A673 (cell line): ENCODE measurements around the gene MAGEB3. TPM values are rescaled to one million over a fixed set of nuclear protein-coding genes. Genes with fewer than 3 reads are reported as not detected.

Experiments used
- BruUV-seq: library from RNA; stranded (reverse); fragments of 400-500 nt; replicated peaks from 2 replicates; lab custom pipeline; 2021; lab: Mats Ljungman, UMichigan
- CTCF ChIA-PET: fragments of 300-600 bp; sonication (Branson Sonifier 250); formaldehyde crosslinking; loops from one replicate; lab custom pipeline; 2022; ENCODE audit warnings: antibody characterized with exemption; lab: Charles Lee
- POLR2A ChIA-PET: fragments of 300-600 bp; sonication (Branson Sonifier 250); formaldehyde crosslinking; loops from one replicate; lab custom pipeline; 2022; ENCODE audit warnings: antibody characterized with exemption; ENCODE audit not compliant: low non-redundant PET; lab: Charles Lee
- DNase-seq: peaks from one replicate; pipeline ENCODE4 v3.0.0-alpha.2; 2015; ENCODE audit warnings: low spot score
- H3K27ac ChIP-seq: fragments of 200-600 bp; sonication (generic); 2 replicates; pipeline ENCODE4 v1.5.1; 2016; ENCODE audit warnings: mixed run types, low read depth, mild to moderate bottlenecking, mixed read lengths, antibody characterized with exemption, low read length; ENCODE audit not compliant: poor library complexity, severe bottlenecking
- H3K27me3 ChIP-seq: fragments of 200-600 bp; sonication (generic); replicated peaks from 2 replicates; pipeline ENCODE4 v1.6.1; 2017; ENCODE audit warnings: mixed run types, low read depth, mild to moderate bottlenecking, mixed read lengths, antibody characterized with exemption, low read length; ENCODE audit not compliant: insufficient read depth, poor library complexity
- H3K36me3 ChIP-seq: fragments of 200-600 bp; sonication (generic); 2 replicates; pipeline ENCODE4 v1.6.1; 2016; ENCODE audit warnings: mixed run types, mild to moderate bottlenecking, mixed read lengths, antibody characterized with exemption, low read length; ENCODE audit not compliant: insufficient read depth, poor library complexity, severe bottlenecking
- H3K4me1 ChIP-seq: fragments of 200-600 bp; sonication (generic); 2 replicates; pipeline ENCODE4 v1.6.1; 2017; ENCODE audit warnings: mixed run types, mild to moderate bottlenecking, mixed read lengths, antibody characterized with exemption, low read length; ENCODE audit not compliant: insufficient read depth, poor library complexity, severe bottlenecking
- H3K4me3 ChIP-seq: fragments of 200-600 bp; sonication (generic); 2 replicates; pipeline ENCODE4 v1.5.1; 2016; ENCODE audit warnings: low read depth, mixed run types, mild to moderate bottlenecking, mixed read lengths, low read length; ENCODE audit not compliant: poor library complexity, severe bottlenecking
- H3K9me3 ChIP-seq: fragments of 200-600 bp; sonication (generic); 2 replicates; pipeline ENCODE4 v1.6.1; 2016; ENCODE audit warnings: mixed run types, low read depth, mild to moderate bottlenecking, mixed read lengths, antibody characterized with exemption, low read length; ENCODE audit not compliant: poor library complexity, severe bottlenecking
- EZH2 ChIP-seq: fragments of 200-600 bp; sonication (generic); IDR thresholded peaks from 2 replicates; pipeline ENCODE4 v1.6.1; 2017; ENCODE audit warnings: borderline replicate concordance, low read depth, mild to moderate bottlenecking, mixed read lengths, antibody characterized with exemption, low read length; ENCODE audit not compliant: poor library complexity, severe bottlenecking
- intact Hi-C: fragments of 100-400 bp; cut with micrococcal nuclease; formaldehyde crosslinking; loops from one replicate; pipeline ENCODE4 v1.10.0; 2022; ENCODE audit not compliant: unreplicated experiment
- total RNA-seq: library from RNA; stranded (reverse); gene quantifications from 2 replicates; pipeline ENCODE4 v1.2.3, GENCODE V29; 2021
- TF ChIP-seq, protein P1 (sequence below): fragments of 300-800, 200-600 bp; sonication (generic); conservative IDR thresholded peaks from 2 replicates; pipeline ENCODE4 v1.5.1; 2017; ENCODE audit warnings: low read depth, mild to moderate bottlenecking, antibody characterized with exemption, low read length, moderate library complexity, mixed read lengths

Gene MAGEB3
- total RNA-seq, 1 experiment from 2014 or later = not detected

DNA sequence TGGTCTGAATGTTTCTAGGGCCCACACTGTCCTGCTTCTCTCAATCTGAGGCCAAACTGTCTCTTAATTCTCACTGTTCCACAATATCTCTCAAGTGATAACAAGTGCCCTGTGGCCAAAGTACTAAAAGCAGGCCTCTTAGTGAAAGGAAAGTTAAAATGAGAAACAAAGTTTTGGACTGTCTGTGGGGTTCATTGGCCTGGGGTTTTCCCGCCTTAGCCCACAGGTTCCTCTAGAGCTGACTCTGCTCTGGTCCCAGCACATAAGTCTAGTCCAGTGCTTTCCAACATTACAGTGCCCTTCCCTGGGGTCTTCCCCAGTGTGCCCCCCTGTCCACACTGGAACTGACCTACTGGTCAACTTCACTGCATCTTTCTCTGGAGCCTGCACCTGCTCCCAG, 22.8 kb downstream of the MAGEB3 start:
- no peak overlapping the region for H3K27ac ChIP-seq
- no TSS peak for BruUV-seq

DNA sequence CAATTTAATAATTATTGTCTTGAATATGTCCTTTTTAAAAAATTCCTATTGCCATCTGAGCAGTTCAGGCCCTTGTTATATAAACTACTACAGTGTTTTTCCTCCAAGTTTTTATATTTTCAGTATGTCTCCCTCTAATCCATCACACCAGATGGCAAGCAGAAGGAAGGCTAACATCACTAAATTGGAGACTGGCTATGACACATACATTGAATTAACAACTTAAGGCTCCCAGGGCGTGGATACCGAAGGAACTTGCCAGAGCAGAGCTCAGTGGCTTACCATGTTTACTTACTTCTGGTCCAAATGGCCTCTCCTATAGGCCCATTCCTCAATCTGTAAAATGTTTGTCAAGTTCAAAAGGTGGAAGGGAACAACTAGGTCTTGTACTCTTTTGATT, 29.5 kb downstream of the MAGEB3 start:
- Histone ChIP-seq H3K36me3 (no peaks in the 10 kb centered on the region), H3K4me3 (no peak overlapping the region), H3K9me3 (no peaks in the 10 kb centered on the region), H3K27ac (no peak overlapping the region), H3K4me1 (no peaks in the 10 kb centered on the region), H3K27me3 (no peaks in the 10 kb centered on the region)
- no peak for DNase-seq
- POLR2A ChIA-PET = no interaction called here
- no peak for TF ChIP-seq EZH2
- TF ChIP-seq, protein P1, sequence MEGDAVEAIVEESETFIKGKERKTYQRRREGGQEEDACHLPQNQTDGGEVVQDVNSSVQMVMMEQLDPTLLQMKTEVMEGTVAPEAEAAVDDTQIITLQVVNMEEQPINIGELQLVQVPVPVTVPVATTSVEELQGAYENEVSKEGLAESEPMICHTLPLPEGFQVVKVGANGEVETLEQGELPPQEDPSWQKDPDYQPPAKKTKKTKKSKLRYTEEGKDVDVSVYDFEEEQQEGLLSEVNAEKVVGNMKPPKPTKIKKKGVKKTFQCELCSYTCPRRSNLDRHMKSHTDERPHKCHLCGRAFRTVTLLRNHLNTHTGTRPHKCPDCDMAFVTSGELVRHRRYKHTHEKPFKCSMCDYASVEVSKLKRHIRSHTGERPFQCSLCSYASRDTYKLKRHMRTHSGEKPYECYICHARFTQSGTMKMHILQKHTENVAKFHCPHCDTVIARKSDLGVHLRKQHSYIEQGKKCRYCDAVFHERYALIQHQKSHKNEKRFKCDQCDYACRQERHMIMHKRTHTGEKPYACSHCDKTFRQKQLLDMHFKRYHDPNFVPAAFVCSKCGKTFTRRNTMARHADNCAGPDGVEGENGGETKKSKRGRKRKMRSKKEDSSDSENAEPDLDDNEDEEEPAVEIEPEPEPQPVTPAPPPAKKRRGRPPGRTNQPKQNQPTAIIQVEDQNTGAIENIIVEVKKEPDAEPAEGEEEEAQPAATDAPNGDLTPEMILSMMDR = no peak
- intact Hi-C loops = no loop called here
- no TSS peak for BruUV-seq
- CTCF ChIA-PET = no interaction called here

More for the DNA sequence above, 22.8 kb downstream of the MAGEB3 start:
- POLR2A ChIA-PET = no interaction called here
- TF ChIP-seq, protein P1 = no peak
- TF ChIP-seq EZH2 = no peak
- Histone ChIP-seq H3K36me3 (no peaks in the 10 kb centered on the region), H3K4me1 (no peaks in the 10 kb centered on the region), H3K4me3 (no peak overlapping the region), H3K27me3 (no peaks in the 10 kb centered on the region), H3K9me3 (no peaks in the 10 kb centered on the region)
- CTCF ChIA-PET = no interaction called here
- no peak for DNase-seq
- intact Hi-C loops = no loop called here

DNA sequence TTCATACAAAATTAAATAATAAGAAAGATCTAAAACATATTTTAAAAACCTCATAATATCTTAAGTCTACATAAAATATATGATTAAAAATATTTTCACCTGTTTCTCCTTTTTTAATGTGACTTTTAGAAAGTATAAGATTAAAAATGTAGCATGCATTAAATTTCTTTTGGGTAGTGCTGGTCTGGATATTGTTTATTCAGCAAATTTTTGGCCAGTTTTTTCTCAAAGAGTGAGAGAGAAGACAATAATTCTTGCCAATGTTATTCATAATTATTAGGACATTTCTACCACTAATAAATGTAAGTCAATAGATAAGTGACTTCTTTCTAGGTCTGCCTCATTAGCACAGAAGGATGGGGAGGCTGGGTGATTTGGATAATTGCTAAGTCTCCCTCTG, 30.6 kb downstream of the MAGEB3 start:
- TF ChIP-seq EZH2 = no peak
- TF ChIP-seq, protein P1 = no peak
- ChIA-PET POLR2A (no interaction called here), CTCF (no interaction called here)
- Histone ChIP-seq H3K9me3 (no peaks in the 10 kb centered on the region), H3K4me3 (no peak overlapping the region), H3K27ac (no peak overlapping the region), H3K27me3 (no peaks in the 10 kb centered on the region), H3K36me3 (no peaks in the 10 kb centered on the region), H3K4me1 (no peaks in the 10 kb centered on the region)
- intact Hi-C loops = no loop called here
- no TSS peak for BruUV-seq
- DNase-seq = no peak
